Measurements from ENCODE around the gene RCAN3. TPM values are rescaled to one million over a fixed set of nuclear protein-coding genes. Genes with fewer than 3 reads are reported as not detected.

The RCAN3 gene
- total and polyA plus RNA-seq, 9 of the 15 experiments (the other 6 are each of a cell fraction or from before 2014, with no cell fraction given): 0.10 to 1.4 (median 0.43) TPM

DNA sequence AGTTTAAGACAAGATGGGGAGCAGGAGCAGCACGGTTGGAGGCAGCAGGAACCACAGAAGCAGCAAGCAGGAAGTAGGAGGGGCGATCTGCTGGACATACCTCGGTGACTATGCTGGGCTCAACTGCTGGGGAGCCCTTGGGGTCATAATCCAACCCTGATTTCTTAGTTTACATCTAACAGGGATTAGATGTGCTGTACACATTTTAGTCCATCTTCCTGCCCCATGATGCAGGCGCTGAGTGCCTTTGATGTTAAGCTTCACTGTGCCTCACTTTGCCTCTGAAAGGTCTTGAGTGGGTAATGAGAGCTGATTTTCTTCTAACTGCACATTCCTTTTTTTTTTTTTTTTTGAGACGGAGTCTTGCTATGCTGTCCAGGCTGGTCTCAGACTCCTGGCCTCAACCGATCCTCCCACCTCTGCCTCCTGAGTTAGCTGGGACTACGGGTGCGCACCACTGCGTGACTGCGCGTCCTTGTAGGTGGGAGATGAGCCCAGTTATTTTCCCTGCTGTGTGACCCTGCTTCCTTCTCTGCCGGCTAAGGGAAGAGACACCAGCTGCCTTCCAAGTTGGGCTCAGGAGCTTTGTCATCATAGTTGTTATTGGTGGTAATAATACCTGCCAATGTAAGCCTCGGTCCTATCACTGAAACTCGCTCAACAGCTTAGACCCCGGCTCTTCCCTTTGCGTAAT is 1.1 kb upstream of the RCAN3 start (continued):
- TF ChIP-seq, protein P1, sequence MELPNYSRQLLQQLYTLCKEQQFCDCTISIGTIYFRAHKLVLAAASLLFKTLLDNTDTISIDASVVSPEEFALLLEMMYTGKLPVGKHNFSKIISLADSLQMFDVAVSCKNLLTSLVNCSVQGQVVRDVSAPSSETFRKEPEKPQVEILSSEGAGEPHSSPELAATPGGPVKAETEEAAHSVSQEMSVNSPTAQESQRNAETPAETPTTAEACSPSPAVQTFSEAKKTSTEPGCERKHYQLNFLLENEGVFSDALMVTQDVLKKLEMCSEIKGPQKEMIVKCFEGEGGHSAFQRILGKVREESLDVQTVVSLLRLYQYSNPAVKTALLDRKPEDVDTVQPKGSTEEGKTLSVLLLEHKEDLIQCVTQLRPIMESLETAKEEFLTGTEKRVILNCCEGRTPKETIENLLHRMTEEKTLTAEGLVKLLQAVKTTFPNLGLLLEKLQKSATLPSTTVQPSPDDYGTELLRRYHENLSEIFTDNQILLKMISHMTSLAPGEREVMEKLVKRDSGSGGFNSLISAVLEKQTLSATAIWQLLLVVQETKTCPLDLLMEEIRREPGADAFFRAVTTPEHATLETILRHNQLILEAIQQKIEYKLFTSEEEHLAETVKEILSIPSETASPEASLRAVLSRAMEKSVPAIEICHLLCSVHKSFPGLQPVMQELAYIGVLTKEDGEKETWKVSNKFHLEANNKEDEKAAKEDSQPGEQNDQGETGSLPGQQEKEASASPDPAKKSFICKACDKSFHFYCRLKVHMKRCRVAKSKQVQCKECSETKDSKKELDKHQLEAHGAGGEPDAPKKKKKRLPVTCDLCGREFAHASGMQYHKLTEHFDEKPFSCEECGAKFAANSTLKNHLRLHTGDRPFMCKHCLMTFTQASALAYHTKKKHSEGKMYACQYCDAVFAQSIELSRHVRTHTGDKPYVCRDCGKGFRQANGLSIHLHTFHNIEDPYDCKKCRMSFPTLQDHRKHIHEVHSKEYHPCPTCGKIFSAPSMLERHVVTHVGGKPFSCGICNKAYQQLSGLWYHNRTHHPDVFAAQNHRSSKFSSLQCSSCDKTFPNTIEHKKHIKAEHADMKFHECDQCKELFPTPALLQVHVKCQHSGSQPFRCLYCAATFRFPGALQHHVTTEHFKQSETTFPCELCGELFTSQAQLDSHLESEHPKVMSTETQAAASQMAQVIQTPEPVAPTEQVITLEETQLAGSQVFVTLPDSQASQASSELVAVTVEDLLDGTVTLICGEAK (IDR thresholded peaks at IDR 0.05): peak; percentile 19; the same call in 1 of the 2 replicates
- TF ChIP-seq, protein P1 (CRISPR knock-in tag; IDR thresholded peaks at IDR 0.05): no peak
- TF ChIP-seq PRMT5 (CRISPR knock-in tag; IDR thresholded peaks at IDR 0.05): no peak
- TF ChIP-seq, protein P2, sequence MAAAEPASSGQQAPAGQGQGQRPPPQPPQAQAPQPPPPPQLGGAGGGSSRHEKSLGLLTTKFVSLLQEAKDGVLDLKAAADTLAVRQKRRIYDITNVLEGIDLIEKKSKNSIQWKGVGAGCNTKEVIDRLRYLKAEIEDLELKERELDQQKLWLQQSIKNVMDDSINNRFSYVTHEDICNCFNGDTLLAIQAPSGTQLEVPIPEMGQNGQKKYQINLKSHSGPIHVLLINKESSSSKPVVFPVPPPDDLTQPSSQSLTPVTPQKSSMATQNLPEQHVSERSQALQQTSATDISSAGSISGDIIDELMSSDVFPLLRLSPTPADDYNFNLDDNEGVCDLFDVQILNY (CRISPR knock-in tag; IDR thresholded peaks at IDR 0.05): no peak
- peak; percentile 35 to 40; a peak in 3 of 4 replicates for TF ChIP-seq KDM1A (IDR thresholded peaks at IDR 0.05)
- TF ChIP-seq BCOR (IDR thresholded peaks at IDR 0.05): peak; percentile 71
- peak in 1 of 3 experiments; percentile 30 for TF ChIP-seq YY1 (IDR thresholded peaks at IDR 0.05; ENCODE audit: borderline replicate concordance in 1 of 3, control insufficient read depth in 1 of 3, extremely low read depth in 1 of 3, insufficient read depth in 3 of 3, insufficient read length in 1 of 3, insufficient replicate concordance in 2 of 3, low read depth in 1 of 3, low read length in 2 of 3)
- peak; percentile 76 for TF ChIP-seq CEBPB (tag; IDR thresholded peaks at IDR 0.05)

Data from K562 (cell line).